ENCODE data around the gene COL23A1. TPM values are rescaled to one million over a fixed set of nuclear protein-coding genes. Genes with fewer than 3 reads are reported as not detected.
A peak's percentile ranks its signal among the peaks of the same experiment; 100 is the strongest.

COL23A1 gene
- 0.09 TPM for polyA plus RNA-seq (2012; ENCODE audit: low read depth, missing spikeins)

DNA sequence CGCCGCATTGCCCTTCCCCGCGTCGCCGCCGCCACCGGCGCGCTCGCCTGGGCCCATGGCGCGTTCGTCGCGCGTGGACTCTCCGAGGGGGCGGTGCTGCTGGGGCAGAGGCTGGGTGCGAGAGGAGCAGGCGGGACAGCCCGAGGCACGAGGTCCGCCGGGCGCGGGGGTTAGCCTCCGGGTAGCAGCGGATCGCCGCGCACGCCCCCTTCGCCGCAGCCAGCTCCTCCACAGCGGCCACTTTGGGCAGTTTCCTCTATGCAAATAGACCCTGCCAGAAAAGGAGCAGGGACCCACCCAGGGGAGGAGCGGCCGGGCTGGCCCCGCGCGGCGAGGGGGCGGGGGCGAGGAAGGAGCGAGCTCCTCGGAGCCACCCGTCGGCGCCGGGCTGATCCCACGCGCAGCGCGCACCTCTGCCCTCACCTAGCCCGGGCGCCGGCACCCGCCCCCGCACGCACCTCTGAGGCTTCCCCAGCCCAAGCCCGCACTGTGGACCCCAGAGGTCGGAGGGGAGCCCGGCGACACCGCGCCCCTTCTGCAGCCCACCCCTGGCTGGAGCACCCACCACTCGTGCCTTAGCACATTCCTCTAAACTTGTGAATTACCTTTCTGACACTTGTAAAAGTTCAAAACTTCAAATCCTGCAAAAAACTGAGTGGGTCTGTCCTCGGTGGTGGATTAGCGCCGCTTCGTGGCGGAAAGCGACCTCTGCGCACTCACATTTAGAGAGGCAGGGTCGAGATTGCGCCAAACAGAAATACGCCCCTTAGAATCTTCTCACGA is at the start of gene COL23A1:
COL23A1 (minus strand) TSS at position 253 of the 783 bp plus-strand sequence.
- peak; percentile 48 for DNase-seq (ENCODE audit: insufficient read length, low spot score)
- no peak for TF ChIP-seq TAF1 (IDR thresholded peaks at IDR 0.05; ENCODE audit: low read depth, low read length)
- TF ChIP-seq POLR2A (IDR thresholded peaks at IDR 0.05; ENCODE audit: low read depth, low read length): no peak
- TF ChIP-seq PAX5 (IDR thresholded peaks at IDR 0.05; ENCODE audit: insufficient read depth, low read length, severe bottlenecking): no peak
- no peak for TF ChIP-seq POLR2AphosphoS5 (IDR thresholded peaks at IDR 0.05; ENCODE audit: low read depth, low read length)
- no peak for TF ChIP-seq POU2F2 (IDR thresholded peaks at IDR 0.05; ENCODE audit: low read depth, low read length)
- no peak for TF ChIP-seq SPI1 (IDR thresholded peaks at IDR 0.05; ENCODE audit: low read depth, low read length)
- FAIRE-seq: peak; percentile 48

DNA sequence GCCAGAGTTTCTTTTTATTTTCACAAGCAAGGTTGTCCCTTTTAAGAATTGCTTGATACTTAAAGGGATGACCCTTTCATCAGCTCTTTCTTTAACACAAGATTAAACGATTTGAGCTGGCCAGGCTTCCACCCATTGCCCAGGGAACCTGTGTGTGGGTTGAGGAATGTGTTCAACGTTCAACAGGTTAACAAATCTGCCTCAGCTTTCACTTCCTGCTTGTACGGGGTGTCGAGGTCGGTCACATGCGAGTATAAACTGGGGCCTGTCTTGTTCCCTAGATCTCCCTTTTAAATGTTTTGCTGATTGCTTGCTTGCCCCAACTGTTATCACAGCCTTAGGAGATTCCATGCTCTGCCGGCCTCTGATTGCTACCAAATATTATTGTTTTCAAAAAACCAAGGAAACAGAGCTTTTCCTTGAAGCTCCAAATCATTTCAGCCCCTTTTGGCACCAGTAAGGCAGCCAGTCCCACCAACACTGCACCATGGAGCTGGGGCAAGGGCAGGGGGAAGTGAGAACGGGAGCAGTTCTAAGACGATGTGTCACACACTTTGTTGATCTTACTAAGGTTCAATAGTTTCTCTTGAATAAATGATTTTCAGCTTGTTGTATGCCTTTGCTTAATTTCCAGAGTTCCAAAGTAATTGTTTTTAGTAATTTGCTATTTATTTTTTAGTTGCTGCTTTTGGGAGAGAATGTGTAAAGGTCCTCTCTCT is 47.3 kb upstream of the COL23A1 start:
- peak; percentile 47 for FAIRE-seq

DNA sequence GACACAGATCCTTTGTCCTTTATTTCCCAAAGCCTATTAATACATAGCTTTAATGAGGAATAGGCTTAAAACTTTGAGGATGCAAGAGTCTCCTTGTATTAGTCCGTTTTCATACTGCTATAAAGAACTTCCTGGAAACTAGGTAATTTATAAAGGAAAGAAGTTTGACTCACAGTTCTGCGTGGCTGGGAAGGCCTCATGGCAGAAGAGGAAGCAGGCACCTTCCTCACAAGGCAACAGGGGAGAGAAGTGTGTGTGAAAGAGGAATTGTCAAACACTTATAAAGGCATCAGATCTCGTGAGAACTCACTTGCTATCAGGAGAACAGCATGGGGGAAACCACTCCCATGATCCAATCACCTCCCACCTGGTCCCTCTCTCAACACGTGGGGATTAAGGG is 42.1 kb upstream of the COL23A1 start:
- FAIRE-seq (no peak), DNase-seq (ENCODE audit: insufficient read length, low spot score) (no peak)
- TF ChIP-seq POLR2A (IDR thresholded peaks at IDR 0.05; ENCODE audit: low read depth, low read length) (no peak), TAF1 (IDR thresholded peaks at IDR 0.05; ENCODE audit: low read depth, low read length) (no peak), POLR2AphosphoS5 (IDR thresholded peaks at IDR 0.05; ENCODE audit: low read depth, low read length) (no peak), SPI1 (IDR thresholded peaks at IDR 0.05; ENCODE audit: low read depth, low read length) (no peak)

More for the DNA sequence above, 47.3 kb upstream of the COL23A1 start:
- DNase-seq (ENCODE audit: insufficient read length, low spot score): no peak
- TF ChIP-seq TAF1 (IDR thresholded peaks at IDR 0.05; ENCODE audit: low read depth, low read length) (no peak), SPI1 (IDR thresholded peaks at IDR 0.05; ENCODE audit: low read depth, low read length) (peak; percentile 67)

DNA sequence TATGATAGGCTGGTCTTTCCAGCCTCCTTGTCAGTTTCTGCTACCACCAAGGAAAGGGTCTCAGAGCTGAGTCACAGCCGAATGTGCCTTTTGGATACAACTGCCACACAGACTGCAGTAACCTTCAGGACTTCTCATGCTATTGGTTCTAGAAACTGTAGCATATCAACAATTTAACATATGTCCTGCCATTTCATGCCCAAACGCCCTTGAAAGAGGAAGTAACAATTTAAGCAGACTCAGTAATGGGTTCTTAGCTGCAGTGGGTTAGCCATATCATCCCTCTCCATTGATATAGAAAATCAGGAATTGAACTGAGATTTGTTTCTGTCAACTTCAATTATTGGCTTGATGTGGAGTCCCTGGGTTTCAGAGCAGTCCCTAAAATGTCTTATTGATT is 40.8 kb upstream of the COL23A1 start:
- DNase-seq (ENCODE audit: insufficient read length, low spot score) (no peak), FAIRE-seq (no peak)
- no peak for TF ChIP-seq TAF1 (IDR thresholded peaks at IDR 0.05; ENCODE audit: low read depth, low read length)
- no peak for TF ChIP-seq SPI1 (IDR thresholded peaks at IDR 0.05; ENCODE audit: low read depth, low read length)
- TF ChIP-seq POLR2A (IDR thresholded peaks at IDR 0.05; ENCODE audit: low read depth, low read length): no peak
- no peak for TF ChIP-seq POLR2AphosphoS5 (IDR thresholded peaks at IDR 0.05; ENCODE audit: low read depth, low read length)
- TF ChIP-seq PAX5 (IDR thresholded peaks at IDR 0.05; ENCODE audit: insufficient read depth, low read length, severe bottlenecking): no peak
- no peak for TF ChIP-seq POU2F2 (IDR thresholded peaks at IDR 0.05; ENCODE audit: low read depth, low read length)

DNA sequence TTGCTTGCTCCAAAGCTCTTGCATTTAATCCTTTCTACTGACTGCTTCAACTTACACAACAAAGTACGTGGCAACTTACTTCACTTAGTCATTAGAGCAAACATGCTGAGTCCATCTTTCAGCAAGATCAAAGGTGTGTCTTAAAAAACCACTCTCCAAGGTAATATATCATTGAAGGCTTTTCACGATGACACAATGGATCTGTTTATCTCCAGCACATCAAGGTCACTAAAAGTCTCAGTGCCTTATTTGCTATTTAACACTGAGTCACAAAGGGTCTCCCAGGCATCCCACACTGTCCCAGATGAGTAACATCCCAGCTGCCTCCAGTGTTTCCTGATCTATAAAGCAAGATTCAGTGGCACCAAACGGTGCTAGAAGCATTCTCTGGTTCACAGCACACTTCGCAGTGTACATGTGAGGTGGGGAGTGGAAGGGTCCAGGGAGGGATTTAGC is 40.3 kb upstream of the COL23A1 start:
- FAIRE-seq: no peak
- TF ChIP-seq TAF1 (IDR thresholded peaks at IDR 0.05; ENCODE audit: low read depth, low read length) (no peak), POLR2AphosphoS5 (IDR thresholded peaks at IDR 0.05; ENCODE audit: low read depth, low read length) (no peak), PAX5 (IDR thresholded peaks at IDR 0.05; ENCODE audit: insufficient read depth, low read length, severe bottlenecking) (no peak), SPI1 (IDR thresholded peaks at IDR 0.05; ENCODE audit: low read depth, low read length) (no peak), POU2F2 (IDR thresholded peaks at IDR 0.05; ENCODE audit: low read depth, low read length) (no peak), POLR2A (IDR thresholded peaks at IDR 0.05; ENCODE audit: low read depth, low read length) (no peak)
- DNase-seq (ENCODE audit: insufficient read length, low spot score): no peak

DNA sequence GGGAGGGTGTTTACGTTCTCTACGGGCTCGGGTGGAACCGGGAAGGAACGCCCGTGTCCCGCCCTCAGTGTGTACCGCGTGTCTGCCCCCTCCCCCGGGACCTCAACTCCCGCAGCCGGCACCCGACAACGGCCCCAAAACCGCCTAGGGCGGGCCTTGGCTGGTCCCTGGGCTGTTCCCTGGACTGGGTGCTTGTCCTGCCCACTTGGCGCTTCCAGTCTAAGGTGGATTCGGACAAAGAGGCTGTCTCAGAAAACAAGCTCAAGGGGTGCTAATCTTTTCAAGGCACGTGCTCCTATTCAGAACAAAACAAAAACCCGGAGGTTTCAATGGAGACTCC is 37.0 kb upstream of the COL23A1 start:
- no peak for FAIRE-seq
- TF ChIP-seq PAX5 (IDR thresholded peaks at IDR 0.05; ENCODE audit: insufficient read depth, low read length, severe bottlenecking): no peak
- TF ChIP-seq POLR2AphosphoS5 (IDR thresholded peaks at IDR 0.05; ENCODE audit: low read depth, low read length): no peak
- no peak for TF ChIP-seq POU2F2 (IDR thresholded peaks at IDR 0.05; ENCODE audit: low read depth, low read length)
- no peak for TF ChIP-seq TAF1 (IDR thresholded peaks at IDR 0.05; ENCODE audit: low read depth, low read length)
- TF ChIP-seq SPI1 (IDR thresholded peaks at IDR 0.05; ENCODE audit: low read depth, low read length): no peak
- TF ChIP-seq POLR2A (IDR thresholded peaks at IDR 0.05; ENCODE audit: low read depth, low read length): no peak
- DNase-seq (ENCODE audit: insufficient read length, low spot score): no peak

DNA sequence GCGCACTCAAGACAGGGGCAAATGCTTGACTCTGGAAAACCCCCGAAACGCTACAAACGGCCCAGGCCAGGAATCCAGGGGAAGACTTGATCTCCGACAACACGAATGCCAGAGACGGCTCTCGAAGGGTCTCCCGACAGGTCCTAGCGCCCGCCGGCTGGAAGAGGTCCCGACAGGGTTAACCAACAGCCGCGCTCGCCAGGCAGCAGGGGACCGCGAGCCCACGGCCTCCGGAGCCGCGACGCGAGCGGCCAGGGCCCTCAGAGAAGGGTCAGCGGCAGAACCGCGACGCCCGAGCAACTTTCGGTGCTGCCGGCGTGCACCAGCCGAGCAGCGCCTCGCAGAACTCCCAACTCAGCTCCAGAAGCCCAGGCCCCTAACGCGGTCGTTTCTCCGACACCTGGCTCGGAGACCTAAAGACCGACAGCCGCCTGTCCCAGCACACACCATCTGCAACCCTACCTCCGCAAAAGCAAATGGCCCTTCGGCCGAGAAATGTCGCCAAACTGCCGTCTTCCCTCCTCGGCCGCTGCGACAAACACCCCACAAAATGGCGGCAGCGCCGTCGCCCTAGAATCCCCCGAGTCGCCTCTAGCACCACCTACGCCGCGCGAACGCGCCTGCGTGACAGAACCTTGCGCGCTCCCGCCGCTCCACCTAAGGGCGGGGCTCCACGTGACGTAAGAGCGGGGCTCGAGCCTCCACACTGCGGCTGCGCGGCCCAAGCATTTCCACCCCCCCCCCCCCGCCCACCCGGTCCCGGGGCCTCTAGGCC is 36.5 kb upstream of the COL23A1 start, which contains the start of gene CLK4:
CLK4 (minus strand) TSS at position 567 of the 775 bp plus-strand sequence. CDS start 3,634 bp downstream, outside the sequence.
- FAIRE-seq (peak; percentile 98), DNase-seq (ENCODE audit: insufficient read length, low spot score) (peak; percentile 90)
- TF ChIP-seq POU2F2 (IDR thresholded peaks at IDR 0.05; ENCODE audit: low read depth, low read length) (peak; percentile 48; the same call in 1 of the 2 replicates), POLR2A (IDR thresholded peaks at IDR 0.05; ENCODE audit: low read depth, low read length) (peak; percentile 95), SPI1 (IDR thresholded peaks at IDR 0.05; ENCODE audit: low read depth, low read length) (no peak), TAF1 (IDR thresholded peaks at IDR 0.05; ENCODE audit: low read depth, low read length) (peak; percentile 86), POLR2AphosphoS5 (IDR thresholded peaks at IDR 0.05; ENCODE audit: low read depth, low read length) (peak; percentile 94), PAX5 (IDR thresholded peaks at IDR 0.05; ENCODE audit: insufficient read depth, low read length, severe bottlenecking) (no peak)

DNA sequence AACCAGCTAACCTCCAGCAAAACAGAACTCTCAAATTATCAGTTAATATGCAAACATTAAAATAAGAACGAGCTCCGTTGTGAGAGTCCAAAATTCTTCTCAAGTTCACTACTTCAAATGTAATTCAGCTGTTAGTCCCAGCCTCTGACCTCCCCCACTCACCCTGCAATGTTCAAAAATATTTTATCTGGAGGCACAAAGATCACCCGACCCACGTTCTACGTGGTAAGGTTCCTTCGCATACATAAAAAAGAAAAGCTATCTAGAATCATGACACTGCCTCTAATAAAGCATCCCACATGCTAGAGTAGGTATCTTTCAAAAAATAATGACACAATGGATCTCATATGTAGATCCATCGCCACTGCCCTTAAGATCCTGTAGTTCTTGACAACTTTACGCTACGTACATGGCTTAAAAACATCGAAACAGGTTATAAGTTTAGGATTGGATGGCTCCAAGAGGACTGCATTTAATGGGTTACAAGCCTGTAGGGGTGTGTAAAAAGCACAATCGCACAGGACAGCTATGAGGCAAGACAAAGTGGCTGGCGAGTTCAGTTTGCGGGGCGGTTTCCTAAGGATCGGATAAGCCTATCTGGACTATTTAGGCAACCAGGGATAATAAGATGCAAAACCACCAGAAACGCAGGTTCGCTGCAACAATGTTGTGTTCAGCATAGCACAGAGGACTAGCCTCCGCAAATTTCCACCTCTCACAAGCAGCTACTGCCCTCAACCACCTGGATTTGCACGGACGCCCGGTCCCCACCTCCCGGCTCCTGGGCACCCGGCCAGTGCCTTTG is 35.7 kb upstream of the COL23A1 start:
- DNase-seq (ENCODE audit: insufficient read length, low spot score): no peak
- TF ChIP-seq POLR2A (IDR thresholded peaks at IDR 0.05; ENCODE audit: low read depth, low read length) (no peak), POLR2AphosphoS5 (IDR thresholded peaks at IDR 0.05; ENCODE audit: low read depth, low read length) (no peak), POU2F2 (IDR thresholded peaks at IDR 0.05; ENCODE audit: low read depth, low read length) (no peak)
- FAIRE-seq: peak; percentile 86
